Vagina (tissue), 2 donors: ENCODE measurements around the gene AQP12B. TPM values are rescaled to one million over a fixed set of nuclear protein-coding genes. Genes with fewer than 3 reads are reported as not detected.

Source experiments
- DNase-seq, 2 donors: peaks; one replicate each; pipeline ENCODE4 v3.0.0-alpha.2; 2017; ENCODE audit errors: extremely low spot score in 2 of 2
- H3K27ac ChIP-seq: fragments of 200-600 bp; sonication (generic); one replicate; pipeline ENCODE4 v1.5.1; 2019
- H3K27me3 ChIP-seq: fragments of 200-600 bp; sonication (generic); one replicate; pipeline ENCODE4 v1.5.1; 2019
- H3K36me3 ChIP-seq, 2 donors: fragments of 200-600 bp; sonication (generic); one replicate each; pipeline ENCODE4 v1.5.1; 2017 to 2019
- H3K4me1 ChIP-seq: fragments of 200-600 bp; sonication (generic); one replicate; pipeline ENCODE4 v1.5.1; 2019
- H3K4me3 ChIP-seq, 2 donors: fragments of 200-600 bp; sonication (generic); 1 replicate in 1 of 2; 2 replicates in 1 of 2; pipeline ENCODE4 v1.5.1; 2016 to 2019
- H3K9me3 ChIP-seq: fragments of 200-600 bp; sonication (generic); one replicate; pipeline ENCODE4 v1.5.1; 2019
- CTCF ChIP-seq, 3 experiments: fragments of 450-650 bp in 2 of 3; fragments of 200-600 bp in 1 of 3; sonication (generic) in 1 of 3; IDR thresholded peaks; one replicate each; pipeline ENCODE4 v1.5.1; 2017 to 2019; ENCODE audit warnings: antibody characterized with exemption in 3 of 3, mild to moderate bottlenecking in 2 of 3, moderate library complexity in 2 of 3
- POLR2A ChIP-seq, 2 donors: fragments of 450-650 bp; IDR thresholded peaks; one replicate each; pipeline ENCODE4 v1.6.1; 2017; ENCODE audit warnings: antibody characterized with exemption in 2 of 2, mild to moderate bottlenecking in 2 of 2, moderate library complexity in 2 of 2
- POLR2AphosphoS5 ChIP-seq, 2 donors: sonication (generic); formaldehyde crosslinking; IDR thresholded peaks; one replicate each; pipeline ENCODE4 v1.9.0; 2017; ENCODE audit warnings: antibody characterized with exemption in 2 of 2, mild to moderate bottlenecking in 2 of 2, low read depth in 1 of 2; ENCODE audit not compliant: insufficient read depth in 1 of 2
- intact Hi-C: fragments of 100-400 bp; cut with DNase I; formaldehyde crosslinking; loops from one replicate; pipeline ENCODE4 v1.15.1; 2023
- total RNA-seq: library from RNA; depleted of rRNA; stranded (reverse); fragments of >200 nt; gene quantifications from one replicate; pipeline ENCODE4 v1.2.3, GENCODE V29; 2016

The AQP12B gene
- total RNA-seq, 1 donor from 2014 or later: not detected

DNA sequence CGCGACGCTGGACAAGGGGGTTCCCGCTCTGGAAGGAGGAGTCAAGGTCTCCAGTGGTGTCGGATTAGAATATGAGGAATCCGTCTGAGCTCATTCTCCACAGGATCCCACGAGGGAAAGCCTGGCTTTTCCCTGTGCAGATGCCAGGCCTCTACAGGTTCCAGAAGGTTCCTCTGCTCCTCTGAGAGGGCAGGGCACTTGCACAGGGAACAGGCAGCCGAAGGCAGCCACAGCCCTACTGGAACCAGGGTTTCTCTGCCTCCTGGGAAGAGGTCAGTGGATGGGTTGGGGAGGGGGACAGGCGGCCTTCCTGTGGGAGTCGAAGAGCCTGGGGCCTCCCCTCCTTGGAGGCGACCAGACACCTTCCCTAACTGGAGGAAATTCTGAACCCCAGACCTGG is 7.3 kb upstream of the AQP12B start:
- Histone ChIP-seq H3K27ac (no peak overlapping the region), H3K9me3 (no peaks in the 10 kb centered on the region), H3K27me3 (no peaks in the 10 kb centered on the region), H3K4me1 (no peaks in the 10 kb centered on the region), H3K4me3 (no peak overlapping the region), H3K36me3 (no peaks in the 10 kb centered on the region)
- no peak for DNase-seq
- TF ChIP-seq CTCF (IDR thresholded peaks at IDR 0.05) (no peak), POLR2AphosphoS5 (IDR thresholded peaks at IDR 0.05; ENCODE audit: insufficient read depth in 1 of 2, low read depth in 1 of 2) (no peak), POLR2A (IDR thresholded peaks at IDR 0.05) (no peak)
- intact Hi-C loops: no loop called here

DNA sequence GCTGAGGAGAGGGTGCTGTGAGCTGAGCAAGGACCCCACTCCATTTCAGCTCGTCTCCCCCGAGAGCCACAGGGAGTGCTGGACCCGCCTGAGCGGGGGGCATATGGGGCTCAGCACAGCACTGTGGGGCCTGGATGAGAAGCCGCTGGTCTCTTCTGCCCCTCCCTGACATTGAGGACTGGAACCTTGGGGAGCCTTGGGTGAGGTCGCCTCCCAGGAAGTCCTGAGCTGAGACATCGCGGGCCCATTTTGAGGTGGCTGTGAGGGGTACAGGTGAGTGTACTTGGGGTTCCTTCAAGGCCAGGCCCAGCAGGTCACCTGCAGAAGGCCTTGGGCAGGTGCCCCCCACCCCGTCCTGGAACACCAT is 5.9 kb upstream of the AQP12B start:
- DNase-seq: peak; percentile 72 to 93
- intact Hi-C loops: no loop called here
- TF ChIP-seq POLR2AphosphoS5 (IDR thresholded peaks at IDR 0.05; ENCODE audit: insufficient read depth in 1 of 2, low read depth in 1 of 2): no peak
- TF ChIP-seq POLR2A (IDR thresholded peaks at IDR 0.05): no peak
- TF ChIP-seq CTCF (IDR thresholded peaks at IDR 0.05): no peak

GRCh38 chr2:240687741-240688552 is 5.3 kb upstream of the AQP12B start:
- intact Hi-C loops: no loop called here
- peak; percentile 70 to 93 for DNase-seq
- TF ChIP-seq POLR2A (IDR thresholded peaks at IDR 0.05) (no peak), POLR2AphosphoS5 (IDR thresholded peaks at IDR 0.05; ENCODE audit: insufficient read depth in 1 of 2, low read depth in 1 of 2) (no peak), CTCF (IDR thresholded peaks at IDR 0.05) (no peak)
- Histone ChIP-seq H3K4me3 (no peak overlapping the region), H3K27me3 (no peaks in the 10 kb centered on the region), H3K36me3 (no peaks in the 10 kb centered on the region), H3K9me3 (no peaks in the 10 kb centered on the region), H3K4me1 (no peaks in the 10 kb centered on the region), H3K27ac (no peak overlapping the region)

More for the DNA sequence above, 5.9 kb upstream of the AQP12B start:
- Histone ChIP-seq H3K27me3 (no peaks in the 10 kb centered on the region), H3K9me3 (no peaks in the 10 kb centered on the region), H3K27ac (no peak overlapping the region), H3K4me1 (no peaks in the 10 kb centered on the region), H3K4me3 (no peak overlapping the region), H3K36me3 (no peaks in the 10 kb centered on the region)

DNA sequence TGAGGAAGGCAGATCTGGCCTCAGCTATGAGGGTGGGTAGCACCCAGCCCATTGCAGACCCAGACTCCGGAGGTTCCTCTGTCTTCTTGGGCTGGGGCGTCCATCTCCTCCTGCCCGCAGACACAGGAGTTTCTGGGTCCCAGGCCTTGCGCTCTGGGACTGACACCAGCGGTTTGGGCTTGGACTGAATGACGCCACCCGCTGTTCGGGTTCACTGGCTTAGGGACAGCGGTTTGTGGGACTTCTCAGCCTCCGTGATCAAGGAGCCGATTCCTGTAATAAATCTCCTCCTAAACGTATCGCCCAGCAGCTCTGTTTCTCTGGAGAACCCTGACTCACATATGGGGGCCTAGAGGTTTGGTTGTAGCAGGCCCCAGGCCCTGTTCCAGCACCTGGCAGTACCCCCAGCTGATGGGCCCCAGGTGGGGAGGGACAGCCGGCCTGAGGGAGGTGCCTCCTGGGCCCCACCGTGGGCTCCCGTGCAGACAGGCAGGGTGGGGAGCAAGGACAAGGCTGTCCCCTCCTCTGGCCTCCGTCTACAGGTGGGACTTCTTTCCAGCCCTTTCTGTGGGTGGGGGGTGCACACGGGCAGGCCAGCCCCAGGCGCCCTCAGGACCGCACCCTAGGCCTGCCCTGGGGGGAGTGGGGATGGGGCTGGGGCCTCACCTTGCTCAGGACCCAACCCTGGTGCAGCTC is 4.5 kb upstream of the AQP12B start:
- no peaks in the 10 kb centered on the region for H3K36me3 ChIP-seq
- no peak overlapping the region for H3K4me3 ChIP-seq
- intact Hi-C loops: no loop called here
- no peak overlapping the region for H3K27ac ChIP-seq
- peak in 1 of 2 donors; percentile 60 for DNase-seq
- H3K9me3 ChIP-seq: no peaks in the 10 kb centered on the region
- TF ChIP-seq CTCF (IDR thresholded peaks at IDR 0.05) (no peak), POLR2A (IDR thresholded peaks at IDR 0.05) (no peak)
- no peaks in the 10 kb centered on the region for H3K27me3 ChIP-seq
- no peaks in the 10 kb centered on the region for H3K4me1 ChIP-seq

- intact Hi-C loops: no loop called here
- TF ChIP-seq CTCF (IDR thresholded peaks at IDR 0.05) (no peak), POLR2AphosphoS5 (IDR thresholded peaks at IDR 0.05; ENCODE audit: insufficient read depth in 1 of 2, low read depth in 1 of 2) (no peak)
Observed at GRCh38 chr2:240686460-240686859, 3.8 kb upstream of the AQP12B start.

More at GRCh38 chr2:240686460-240686859, 3.8 kb upstream of the AQP12B start:
- Histone ChIP-seq H3K9me3 (no peaks in the 10 kb centered on the region), H3K36me3 (no peaks in the 10 kb centered on the region), H3K4me1 (no peaks in the 10 kb centered on the region), H3K4me3 (no peak overlapping the region), H3K27ac (no peak overlapping the region), H3K27me3 (no peaks in the 10 kb centered on the region)
- no peak for DNase-seq
